ENCODE data around the gene RNF183. TPM values are rescaled to one million over a fixed set of nuclear protein-coding genes. Genes with fewer than 3 reads are reported as not detected.
"Not testable (repeated sequence)": the region's sequence is repeated elsewhere in the genome, so short reads cannot be mapped to it uniquely, and the experiment has no call there.

RNF183 gene
- total RNA-seq, 8 experiments from 2014 or later: 0.14 to 1.6 (median 0.29) TPM; not detected in 1

GRCh38 chr9:113311961-113312360 is 8.8 kb upstream of the RNF183 start:
- in situ Hi-C loops (cut with MboI; ENCODE audit: low pct_unique_long_range_greater_than_20kb in 2 of 9, low sequenced_read_pairs in 9 of 9, unreplicated experiment in 9 of 9): loop anchor here in 2 of 9 experiments (25.0 kb wide), 2 partner anchors 275 to 350 kb away; no protein-coding TSS in a partner anchor
- Histone ChIP-seq H3K4me1 (replicated peaks in 1 of 2) (peaks cover 0 to 2% of the 10 kb centered on the region in 2 donors), H3K27ac (no peak overlapping the region), H3K4me3 (no peak overlapping the region)
- ATAC-seq (replicated peaks in 6 of 8): no peak
- WGBS, 10 experiments: 30 to 100% (median 82%) methylated on average over 1 to 3 of the region's 3 CpGs; no CpG with 5 or more reads in 3 of the 10 experiments

- no peak overlapping the region for H3K4me3 ChIP-seq
- H3K27ac ChIP-seq: no peak overlapping the region
- 0 to 80% (median 54%) methylated on average over 1 to 3 of the region's 3 CpGs; no CpG with 5 or more reads in 2 of the 10 experiments for WGBS, 10 experiments
- ATAC-seq (replicated peaks in 6 of 8): no peak
- in situ Hi-C loops (cut with MboI; ENCODE audit: low pct_unique_long_range_greater_than_20kb in 2 of 9, low sequenced_read_pairs in 9 of 9, unreplicated experiment in 9 of 9): loop anchor here in 2 of 9 experiments (25.0 kb wide), 2 partner anchors 277 to 352 kb away; no protein-coding TSS in a partner anchor
- no peaks in the 10 kb centered on the region for H3K4me1 ChIP-seq (replicated peaks in 1 of 2)
Measured at GRCh38 chr9:113310538-113310937, 7.4 kb upstream of the RNF183 start.

GRCh38 chr9:113309204-113309813 is 6.1 kb upstream of the RNF183 start:
- in situ Hi-C loops (cut with MboI; ENCODE audit: low pct_unique_long_range_greater_than_20kb in 2 of 9, low sequenced_read_pairs in 9 of 9, unreplicated experiment in 9 of 9): loop anchor here in 2 of 9 experiments (25.0 kb wide), 2 partner anchors 278 to 353 kb away; no protein-coding TSS in a partner anchor
- 0 to 26% (median 8%) methylated on average over 2 of the region's 2 CpGs; no CpG with 5 or more reads in 1 of the 10 experiments for WGBS, 10 experiments
- peak in 4 of 8 experiments; percentile 32 to 67 (median 54) for ATAC-seq (replicated peaks in 6 of 8)

GRCh38 chr9:113307396-113307975 is 4.3 kb upstream of the RNF183 start:
- in situ Hi-C loops (cut with MboI; ENCODE audit: low pct_unique_long_range_greater_than_20kb in 2 of 9, low sequenced_read_pairs in 9 of 9, unreplicated experiment in 9 of 9): loop anchor here in 2 of 9 experiments (25.0 kb wide), 2 partner anchors 280 to 355 kb away; no protein-coding TSS in a partner anchor
- H3K4me3 ChIP-seq: no peak overlapping the region
- 10 to 94% (median 67%) methylated on average over 1 to 7 of the region's 8 CpGs; no CpG with 5 or more reads in 1 of the 10 experiments for WGBS, 10 experiments
- H3K27ac ChIP-seq: no peak overlapping the region
- no peaks in the 10 kb centered on the region for H3K4me1 ChIP-seq (replicated peaks in 1 of 2)
- no peak for ATAC-seq (replicated peaks in 6 of 8)

More at GRCh38 chr9:113309204-113309813, 6.1 kb upstream of the RNF183 start:
- Histone ChIP-seq H3K27ac (no peak overlapping the region), H3K4me1 (replicated peaks in 1 of 2) (no peaks in the 10 kb centered on the region), H3K4me3 (no peak overlapping the region)

- in situ Hi-C loops (cut with MboI; ENCODE audit: low pct_unique_long_range_greater_than_20kb in 2 of 9, low sequenced_read_pairs in 9 of 9, unreplicated experiment in 9 of 9): loop anchor here in 2 of 9 experiments (25.0 kb wide), 2 partner anchors 281 to 356 kb away; no protein-coding TSS in a partner anchor
- H3K4me1 ChIP-seq (replicated peaks in 1 of 2): peaks cover 0 to 1% of the 10 kb centered on the region in 2 donors
- H3K27ac ChIP-seq: no peak overlapping the region
- no peak for ATAC-seq (replicated peaks in 6 of 8)
- WGBS, 10 experiments: 43 to 100% (median 80%) methylated on average over 1 of the region's 1 CpG; no CpG with 5 or more reads in 7 of the 10 experiments
- no peak overlapping the region for H3K4me3 ChIP-seq
Measured at GRCh38 chr9:113306566-113306965, 3.4 kb upstream of the RNF183 start.

- peaks cover 0 to 4% of the 10 kb centered on the region in 2 donors for H3K4me1 ChIP-seq (replicated peaks in 1 of 2)
- H3K4me3 ChIP-seq: no peak overlapping the region
- H3K27ac ChIP-seq: no peak overlapping the region
- ATAC-seq (replicated peaks in 6 of 8): peak in 4 of 8 experiments; percentile 21 to 88 (median 52)
- 40 to 100% (median 86%) methylated on average over 1 to 8 of the region's 8 CpGs; no CpG with 5 or more reads in 2 of the 10 experiments for WGBS, 10 experiments
- in situ Hi-C loops (cut with MboI; ENCODE audit: low pct_unique_long_range_greater_than_20kb in 2 of 9, low sequenced_read_pairs in 9 of 9, unreplicated experiment in 9 of 9): loop anchor here in 2 of 9 experiments (25.0 kb wide), 2 partner anchors 286 to 361 kb away; no protein-coding TSS in a partner anchor
Measured at GRCh38 chr9:113301548-113301947, 1.6 kb downstream of the RNF183 start.

- no peak overlapping the region for H3K4me3 ChIP-seq
- in situ Hi-C loops (cut with MboI; ENCODE audit: low pct_unique_long_range_greater_than_20kb in 2 of 9, low sequenced_read_pairs in 9 of 9, unreplicated experiment in 9 of 9): loop anchor here in 2 of 9 experiments (25.0 kb wide), 2 partner anchors 287 to 362 kb away; no protein-coding TSS in a partner anchor
- 43 to 100% (median 72%) methylated on average over 1 to 8 of the region's 8 CpGs; no CpG with 5 or more reads in 2 of the 10 experiments for WGBS, 10 experiments
- peak in 2 of 8 experiments; percentile 43 to 44 for ATAC-seq (replicated peaks in 6 of 8)
- peaks cover 0 to 4% of the 10 kb centered on the region in 2 donors for H3K4me1 ChIP-seq (replicated peaks in 1 of 2)
- H3K27ac ChIP-seq: no peak overlapping the region
Measured at GRCh38 chr9:113299800-113300292, 3.3 kb downstream of the RNF183 start.

- in situ Hi-C loops (cut with MboI; ENCODE audit: low pct_unique_long_range_greater_than_20kb in 2 of 9, low sequenced_read_pairs in 9 of 9, unreplicated experiment in 9 of 9): no loop called here
- H3K4me3 ChIP-seq: no peak overlapping the region
- WGBS, 10 experiments: 74 to 90% (median 79%) methylated on average over 3 to 10 of the region's 15 CpGs; no CpG with 5 or more reads in 1 of the 10 experiments
- H3K4me1 ChIP-seq (replicated peaks in 1 of 2): peaks cover 0 to 4% of the 10 kb centered on the region in 2 donors
- no peak overlapping the region for H3K27ac ChIP-seq
- no peak for ATAC-seq (replicated peaks in 6 of 8)
Measured at GRCh38 chr9:113298924-113299770, 4.0 kb downstream of the RNF183 start.

- H3K4me1 ChIP-seq (replicated peaks in 1 of 2): peaks cover 0 to 4% of the 10 kb centered on the region in 2 donors
- ATAC-seq (replicated peaks in 6 of 8): no peak
- no peak overlapping the region for H3K4me3 ChIP-seq
- no peak overlapping the region for H3K27ac ChIP-seq
- WGBS, 10 experiments: 71 to 100% (median 78%) methylated on average over 2 to 4 of the region's 8 CpGs; no CpG with 5 or more reads in 6 of the 10 experiments
- in situ Hi-C loops (cut with MboI; ENCODE audit: low pct_unique_long_range_greater_than_20kb in 2 of 9, low sequenced_read_pairs in 9 of 9, unreplicated experiment in 9 of 9): no loop called here
Measured at GRCh38 chr9:113298311-113298710, 4.9 kb downstream of the RNF183 start.

GRCh38 chr9:113296796-113297558 is 6.2 kb downstream of the RNF183 start:
- peaks cover 0 to 4% of the 10 kb centered on the region in 2 donors for H3K4me1 ChIP-seq (replicated peaks in 1 of 2)
- ATAC-seq (replicated peaks in 6 of 8): no peak
- in situ Hi-C loops (cut with MboI; ENCODE audit: low pct_unique_long_range_greater_than_20kb in 2 of 9, low sequenced_read_pairs in 9 of 9, unreplicated experiment in 9 of 9): no loop called here

GRCh38 chr9:113296247-113296646 is 6.9 kb downstream of the RNF183 start:
- H3K4me3 ChIP-seq; in situ Hi-C loops (cut with MboI; ENCODE audit: low pct_unique_long_range_greater_than_20kb in 2 of 9, low sequenced_read_pairs in 9 of 9, unreplicated experiment in 9 of 9); ATAC-seq (replicated peaks in 6 of 8); H3K27ac ChIP-seq; H3K4me1 ChIP-seq (replicated peaks in 1 of 2): not testable (repeated sequence)
- WGBS, 10 experiments: 90 to 100% (median 99%) methylated on average over 1 to 8 of the region's 8 CpGs; no CpG with 5 or more reads in 4 of the 10 experiments

More at GRCh38 chr9:113296796-113297558, 6.2 kb downstream of the RNF183 start:
- H3K4me3 ChIP-seq: no peak overlapping the region
- no peak overlapping the region for H3K27ac ChIP-seq
- 35 to 80% (median 67%) methylated on average over 1 to 9 of the region's 9 CpGs; no CpG with 5 or more reads in 1 of the 10 experiments for WGBS, 10 experiments

All from motor neuron (in vitro differentiated cells).